Calu3 (cell line): ENCODE measurements around the gene RBM39. TPM values are rescaled to one million over a fixed set of nuclear protein-coding genes. Genes with fewer than 3 reads are reported as not detected.
"Not testable (repeated sequence)": the region's sequence is repeated elsewhere in the genome, so short reads cannot be mapped to it uniquely, and the experiment has no call there.

ENCODE experiments used
- BruUV-seq: library from RNA; stranded (reverse); fragments of 400-500 nt; replicated peaks from 2 replicates; lab custom pipeline; 2021; lab: Mats Ljungman, UMichigan
- CTCF ChIA-PET: fragments of 300-600 bp; sonication (Branson Sonifier 250); formaldehyde crosslinking; loops from one replicate; lab custom pipeline; 2022; ENCODE audit warnings: antibody characterized with exemption; lab: Charles Lee
- DNase-seq: peaks from one replicate; pipeline ENCODE4 v3.0.0; 2022
- H3K27ac Mint-ChIP-seq: one replicate; pipeline ENCODE4 v1.8.0; 2022; ENCODE audit warnings: mixed read lengths; ENCODE audit not compliant: unreplicated experiment
- H3K27me3 Mint-ChIP-seq: one replicate; pipeline ENCODE4 v1.8.0; 2022; ENCODE audit warnings: mixed read lengths; ENCODE audit not compliant: unreplicated experiment
- H3K36me3 Mint-ChIP-seq: one replicate; pipeline ENCODE4 v1.8.0; 2022; ENCODE audit warnings: mild to moderate bottlenecking, moderate library complexity, mixed read lengths; ENCODE audit not compliant: insufficient read depth, unreplicated experiment
- H3K4me1 Mint-ChIP-seq: one replicate; pipeline ENCODE4 v1.8.0; 2022; ENCODE audit warnings: mild to moderate bottlenecking, low read depth, mixed read lengths; ENCODE audit not compliant: unreplicated experiment
- H3K4me3 Mint-ChIP-seq: one replicate; pipeline ENCODE4 v1.8.0; 2022; ENCODE audit warnings: mild to moderate bottlenecking, low read depth, moderate library complexity, mixed read lengths; ENCODE audit not compliant: unreplicated experiment
- H3K9me3 Mint-ChIP-seq: one replicate; pipeline ENCODE4 v1.8.0; 2022; ENCODE audit warnings: low read depth, mixed read lengths; ENCODE audit not compliant: unreplicated experiment
- intact Hi-C: fragments of 100-400 bp; cut with micrococcal nuclease; formaldehyde crosslinking; loops from one replicate; pipeline ENCODE4 v1.10.0; 2022; ENCODE audit not compliant: unreplicated experiment
- total RNA-seq: library from RNA; stranded (reverse); gene quantifications from 2 replicates; pipeline ENCODE4 v1.2.3, GENCODE V29; 2022
- TF ChIP-seq, protein P1 (sequence below): fragments of 200-600 bp; IDR thresholded peaks from one replicate; pipeline ENCODE4 v1.8.0; 2022; ENCODE audit warnings: antibody characterized with exemption; ENCODE audit not compliant: unreplicated experiment

RBM39 gene
- total RNA-seq, 1 experiment from 2014 or later = 479 TPM

DNA sequence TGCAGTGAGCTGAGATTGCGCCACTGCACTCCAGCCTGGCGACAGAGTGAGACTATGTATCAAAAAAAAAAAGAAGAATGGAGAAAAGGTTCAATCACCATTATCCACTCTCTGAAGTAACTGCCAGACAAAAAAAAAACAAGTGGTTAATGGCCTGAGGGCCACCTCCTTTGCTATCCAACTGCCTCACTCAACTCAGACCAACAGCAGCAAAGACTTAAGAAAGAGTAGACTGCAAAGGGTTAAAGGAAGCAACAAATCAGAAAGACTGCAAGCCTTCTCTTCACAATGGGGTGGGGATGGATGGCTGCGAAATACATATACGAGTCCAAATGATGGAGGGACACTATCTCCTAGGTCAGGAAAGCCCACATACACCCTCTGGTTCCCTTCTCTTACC lies 46.1 kb downstream of the RBM39 start:
- Mint-ChIP-seq H3K27ac (no peak overlapping the region), H3K4me3 (no peak overlapping the region), H3K36me3 (peaks cover 46% of the 10 kb centered on the region), H3K27me3 (no peaks in the 10 kb centered on the region), H3K4me1 (peaks cover 24% of the 10 kb centered on the region), H3K9me3 (no peaks in the 10 kb centered on the region)
- TF ChIP-seq, protein P1, sequence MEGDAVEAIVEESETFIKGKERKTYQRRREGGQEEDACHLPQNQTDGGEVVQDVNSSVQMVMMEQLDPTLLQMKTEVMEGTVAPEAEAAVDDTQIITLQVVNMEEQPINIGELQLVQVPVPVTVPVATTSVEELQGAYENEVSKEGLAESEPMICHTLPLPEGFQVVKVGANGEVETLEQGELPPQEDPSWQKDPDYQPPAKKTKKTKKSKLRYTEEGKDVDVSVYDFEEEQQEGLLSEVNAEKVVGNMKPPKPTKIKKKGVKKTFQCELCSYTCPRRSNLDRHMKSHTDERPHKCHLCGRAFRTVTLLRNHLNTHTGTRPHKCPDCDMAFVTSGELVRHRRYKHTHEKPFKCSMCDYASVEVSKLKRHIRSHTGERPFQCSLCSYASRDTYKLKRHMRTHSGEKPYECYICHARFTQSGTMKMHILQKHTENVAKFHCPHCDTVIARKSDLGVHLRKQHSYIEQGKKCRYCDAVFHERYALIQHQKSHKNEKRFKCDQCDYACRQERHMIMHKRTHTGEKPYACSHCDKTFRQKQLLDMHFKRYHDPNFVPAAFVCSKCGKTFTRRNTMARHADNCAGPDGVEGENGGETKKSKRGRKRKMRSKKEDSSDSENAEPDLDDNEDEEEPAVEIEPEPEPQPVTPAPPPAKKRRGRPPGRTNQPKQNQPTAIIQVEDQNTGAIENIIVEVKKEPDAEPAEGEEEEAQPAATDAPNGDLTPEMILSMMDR = no peak
- CTCF ChIA-PET = interaction anchor here (0.7 kb wide), 1 partner anchor 251 kb away, joined by 3 read pairs; no protein-coding TSS in a partner anchor
- intact Hi-C loops = loop anchor here (5.0 kb wide), 1 partner anchor 184 kb away; no protein-coding TSS in a partner anchor
- no TSS peak for BruUV-seq
- no peak for DNase-seq

DNA sequence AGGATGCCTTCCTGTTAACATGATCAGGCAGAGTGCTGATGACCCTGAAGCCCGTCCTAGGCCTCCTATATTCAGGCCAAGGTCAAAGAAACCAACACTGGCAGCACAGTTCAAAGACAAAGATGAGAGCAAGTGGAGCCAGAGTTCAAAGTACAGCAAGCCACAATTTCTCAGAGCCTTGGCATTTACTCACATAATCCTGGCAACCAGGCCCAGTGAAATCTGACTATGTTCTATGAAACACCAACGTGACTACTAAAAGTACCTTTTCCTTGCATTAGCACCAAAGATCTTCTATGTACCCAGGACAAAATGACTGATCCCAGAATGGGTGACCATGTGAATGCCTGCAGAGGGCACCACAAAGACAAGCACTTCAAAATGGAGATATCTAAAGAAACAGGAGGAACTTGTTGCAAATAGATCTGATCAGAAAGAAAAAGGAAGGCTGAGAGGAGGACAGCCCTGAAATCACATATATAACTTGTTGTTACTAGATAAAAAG lies 46.8 kb downstream of the RBM39 start:
- peaks cover 19% of the 10 kb centered on the region for H3K4me1 Mint-ChIP-seq
- CTCF ChIA-PET = no interaction called here
- peaks cover 41% of the 10 kb centered on the region for H3K36me3 Mint-ChIP-seq
- TF ChIP-seq, protein P1 = no peak
- intact Hi-C loops = loop anchor here (5.0 kb wide), 1 partner anchor 183 kb away; no protein-coding TSS in a partner anchor
- no peak overlapping the region for H3K4me3 Mint-ChIP-seq
- DNase-seq = no peak
- no peaks in the 10 kb centered on the region for H3K27me3 Mint-ChIP-seq
- no TSS peak for BruUV-seq
- H3K27ac Mint-ChIP-seq = no peak overlapping the region
- H3K9me3 Mint-ChIP-seq = no peaks in the 10 kb centered on the region

DNA sequence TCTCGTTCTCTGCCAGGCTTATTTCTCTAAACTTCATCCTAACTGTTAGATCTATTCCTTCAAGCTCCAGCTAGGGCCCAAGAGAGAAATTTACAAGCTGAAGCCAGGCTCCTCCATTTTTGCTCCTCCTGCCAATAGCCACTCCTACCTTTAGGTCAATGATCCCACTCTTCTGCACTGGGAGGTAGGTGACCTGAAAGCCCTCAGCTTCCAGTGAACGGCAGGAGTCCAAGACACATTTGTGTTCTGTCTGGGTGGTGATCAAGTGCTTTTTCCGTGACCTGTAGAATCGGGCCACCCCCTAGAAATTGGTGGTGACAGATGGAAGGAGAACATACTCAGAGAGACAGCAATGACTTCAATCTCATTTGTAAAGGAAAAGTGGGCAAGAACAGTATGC lies 51.8 kb downstream of the RBM39 start:
- peaks cover 6% of the 10 kb centered on the region for H3K9me3 Mint-ChIP-seq
- intact Hi-C loops = no loop called here
- H3K27ac Mint-ChIP-seq = no peak overlapping the region
- H3K36me3 Mint-ChIP-seq = peaks cover 37% of the 10 kb centered on the region
- no peak for DNase-seq
- no peak overlapping the region for H3K4me3 Mint-ChIP-seq
- BruUV-seq = no TSS peak
- TF ChIP-seq, protein P1 = no peak
- no peaks in the 10 kb centered on the region for H3K4me1 Mint-ChIP-seq
- no peaks in the 10 kb centered on the region for H3K27me3 Mint-ChIP-seq
- CTCF ChIA-PET = no interaction called here

DNA sequence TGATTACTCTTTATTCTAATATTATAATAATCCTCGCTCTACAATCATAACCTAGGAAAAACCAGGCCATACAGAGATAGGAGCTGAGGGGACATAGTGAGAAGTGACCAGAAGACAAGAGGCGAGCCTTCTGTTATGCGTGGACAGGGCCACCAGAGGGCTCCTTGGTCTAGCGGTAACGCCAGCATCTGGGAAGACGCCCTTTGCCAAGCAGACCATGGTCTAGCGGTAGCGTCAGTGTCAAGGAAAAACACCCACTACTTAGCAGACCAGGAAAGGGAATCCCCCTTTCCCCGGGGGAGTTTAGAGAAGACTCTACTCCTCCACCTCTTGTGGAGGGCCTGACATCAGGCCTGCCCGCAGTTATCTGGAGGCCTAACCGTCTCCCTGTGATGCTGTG lies 55.2 kb downstream of the RBM39 start:
- peak; percentile 20 for DNase-seq
- H3K4me3 Mint-ChIP-seq, H3K27ac Mint-ChIP-seq, H3K27me3 Mint-ChIP-seq, H3K4me1 Mint-ChIP-seq, BruUV-seq, H3K9me3 Mint-ChIP-seq, intact Hi-C loops: not testable (repeated sequence)
- CTCF ChIA-PET = interaction anchor here (0.6 to 0.7 kb wide), 2 partner anchors 13 to 144 kb away, joined by 3 read pairs; partner anchors contain the start of genes NFS1 and ROMO1
- peaks cover 26% of the 10 kb centered on the region for H3K36me3 Mint-ChIP-seq

DNA sequence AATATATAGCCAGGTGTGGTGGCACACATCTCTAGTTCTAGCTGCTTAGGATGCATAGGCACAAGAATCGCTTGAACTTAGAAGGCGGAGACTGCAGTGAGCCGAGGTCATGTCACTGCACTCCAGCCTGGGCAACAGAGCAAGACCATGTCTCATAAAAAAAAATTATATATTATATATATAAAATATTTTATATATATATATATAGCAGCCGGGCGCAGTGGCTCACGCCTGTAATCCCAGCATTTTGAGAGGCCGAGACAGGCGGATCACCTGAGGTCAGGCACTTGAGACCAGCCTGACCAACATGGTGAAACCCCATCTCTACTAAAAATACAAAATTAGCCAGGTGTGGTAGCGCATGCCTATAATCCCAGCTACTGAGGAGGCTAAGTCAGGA lies 56.7 kb downstream of the RBM39 start:
- intact Hi-C loops, H3K27me3 Mint-ChIP-seq, DNase-seq, H3K27ac Mint-ChIP-seq, H3K4me1 Mint-ChIP-seq, BruUV-seq, CTCF ChIA-PET, H3K9me3 Mint-ChIP-seq, H3K4me3 Mint-ChIP-seq: not testable (repeated sequence)
- H3K36me3 Mint-ChIP-seq = peaks cover 19% of the 10 kb centered on the region
